Peyer's patch (tissue), 4 donors: ENCODE data around the gene BCR.

Source experiments
- POLR2A ChIP-seq, 2 donors: fragments of 450-650 bp; IDR thresholded peaks; one replicate each; pipeline ENCODE4 v1.5.1; 2017; ENCODE audit warnings: antibody characterized with exemption in 2 of 2, mild to moderate bottlenecking in 2 of 2, moderate library complexity in 2 of 2
- TF ChIP-seq, protein P1 (sequence below), 6 experiments: fragments of 450-650 bp in 4 of 6; fragments of 200-600 bp in 2 of 6; sonication (generic) in 1 of 6; IDR thresholded peaks; one replicate each; pipeline ENCODE4 v1.5.1; 2017 to 2019; ENCODE audit warnings: antibody characterized with exemption in 6 of 6, mild to moderate bottlenecking in 3 of 6, moderate library complexity in 1 of 6

DNA sequence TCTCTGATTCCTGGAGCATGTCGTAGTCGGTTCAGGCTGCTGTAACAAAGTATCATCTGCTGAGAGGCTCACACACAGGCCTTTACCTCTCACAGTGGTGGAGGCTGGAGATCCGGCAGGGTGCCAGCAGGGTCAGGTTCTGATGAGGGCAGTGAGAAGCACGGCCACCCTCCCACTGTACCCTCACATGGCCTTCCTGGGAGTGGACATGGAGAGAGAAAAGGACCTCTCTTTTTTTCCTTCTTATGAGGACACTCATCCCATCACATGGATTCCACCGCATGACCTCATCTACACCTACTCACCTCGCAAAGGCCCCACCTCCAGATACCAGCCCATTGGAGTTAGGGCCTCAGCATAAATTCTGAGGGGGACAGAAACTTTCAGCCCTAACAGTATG, 99.5 kb downstream of the BCR start:
- TF ChIP-seq, protein P1, sequence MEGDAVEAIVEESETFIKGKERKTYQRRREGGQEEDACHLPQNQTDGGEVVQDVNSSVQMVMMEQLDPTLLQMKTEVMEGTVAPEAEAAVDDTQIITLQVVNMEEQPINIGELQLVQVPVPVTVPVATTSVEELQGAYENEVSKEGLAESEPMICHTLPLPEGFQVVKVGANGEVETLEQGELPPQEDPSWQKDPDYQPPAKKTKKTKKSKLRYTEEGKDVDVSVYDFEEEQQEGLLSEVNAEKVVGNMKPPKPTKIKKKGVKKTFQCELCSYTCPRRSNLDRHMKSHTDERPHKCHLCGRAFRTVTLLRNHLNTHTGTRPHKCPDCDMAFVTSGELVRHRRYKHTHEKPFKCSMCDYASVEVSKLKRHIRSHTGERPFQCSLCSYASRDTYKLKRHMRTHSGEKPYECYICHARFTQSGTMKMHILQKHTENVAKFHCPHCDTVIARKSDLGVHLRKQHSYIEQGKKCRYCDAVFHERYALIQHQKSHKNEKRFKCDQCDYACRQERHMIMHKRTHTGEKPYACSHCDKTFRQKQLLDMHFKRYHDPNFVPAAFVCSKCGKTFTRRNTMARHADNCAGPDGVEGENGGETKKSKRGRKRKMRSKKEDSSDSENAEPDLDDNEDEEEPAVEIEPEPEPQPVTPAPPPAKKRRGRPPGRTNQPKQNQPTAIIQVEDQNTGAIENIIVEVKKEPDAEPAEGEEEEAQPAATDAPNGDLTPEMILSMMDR (IDR thresholded peaks at IDR 0.05), result no peak
- no peak for TF ChIP-seq POLR2A (IDR thresholded peaks at IDR 0.05)
